Esophagus squamous epithelium (tissue), 5 donors: ENCODE measurements around the gene OR56A3. TPM values are rescaled to one million over a fixed set of nuclear protein-coding genes. Genes with fewer than 3 reads are reported as not detected.

Experiments
- DNase-seq: peaks from one replicate; lab custom pipeline; 2025; lab: John Stamatoyannopoulos, UW
- H3K27ac ChIP-seq, 4 donors: fragments of 200-600 bp; sonication (generic); one replicate each; pipeline ENCODE4 v1.5.1; 2016 to 2019; ENCODE audit warnings: mild to moderate bottlenecking in 1 of 4
- H3K27me3 ChIP-seq, 4 donors: fragments of 200-600 bp; sonication (generic); 1 replicate in 3 of 4; 2 replicates in 1 of 4; pipeline versions ENCODE4 v1.5.1 to v1.6.0; 2017 to 2021; ENCODE audit warnings: antibody characterized with exemption in 1 of 4
- H3K36me3 ChIP-seq, 3 donors: fragments of 200-600 bp; sonication (generic); one replicate each; pipeline ENCODE4 v1.5.1; 2016 to 2019
- H3K4me1 ChIP-seq, 3 donors: fragments of 200-600 bp; sonication (generic); one replicate each; pipeline ENCODE4 v1.5.1; 2017 to 2019
- H3K4me3 ChIP-seq, 4 donors: fragments of 200-600 bp; sonication (generic); 1 replicate in 3 of 4; 2 replicates in 1 of 4; pipeline ENCODE4 v1.5.1; 2016 to 2019; ENCODE audit warnings: mild to moderate bottlenecking in 2 of 4, moderate library complexity in 1 of 4
- H3K9me3 ChIP-seq, 3 donors: fragments of 200-600 bp; sonication (generic); one replicate each; pipeline ENCODE4 v1.5.1; 2016 to 2019
- POLR2A ChIP-seq, 4 donors: fragments of 450-650 bp; IDR thresholded peaks; one replicate each; pipeline ENCODE4 v1.6.1; 2017; ENCODE audit warnings: antibody characterized with exemption in 4 of 4, mild to moderate bottlenecking in 4 of 4, moderate library complexity in 3 of 4
- WGBS, 2 donors: methylation state at CpG; one replicate each; pipeline ENCODE4 v1.1.5; 2018; 5-methylcytosine and 5-hydroxymethylcytosine counted together
- intact Hi-C: fragments of 100-400 bp; cut with DNase I; formaldehyde crosslinking; loops from one replicate; pipeline ENCODE4 v1.15.0; 2022
- total RNA-seq, 4 donors: library from RNA; depleted of rRNA; stranded (reverse); fragments of >200 nt; gene quantifications; one replicate each; pipeline ENCODE4 v1.1.0, GENCODE V29; 2016
- TF ChIP-seq, protein P1 (sequence below), 6 experiments: fragments of 450-650 bp in 4 of 6; fragments of 200-600 bp in 2 of 6; sonication (generic) in 2 of 6; IDR thresholded peaks; one replicate each; pipeline ENCODE4 v1.5.1; 2016 to 2019; ENCODE audit warnings: antibody characterized with exemption in 6 of 6, mild to moderate bottlenecking in 4 of 6, moderate library complexity in 4 of 6
- donor health status: DM: yes; HTN: yes; CAD: no.

Gene OR56A3, protein sequence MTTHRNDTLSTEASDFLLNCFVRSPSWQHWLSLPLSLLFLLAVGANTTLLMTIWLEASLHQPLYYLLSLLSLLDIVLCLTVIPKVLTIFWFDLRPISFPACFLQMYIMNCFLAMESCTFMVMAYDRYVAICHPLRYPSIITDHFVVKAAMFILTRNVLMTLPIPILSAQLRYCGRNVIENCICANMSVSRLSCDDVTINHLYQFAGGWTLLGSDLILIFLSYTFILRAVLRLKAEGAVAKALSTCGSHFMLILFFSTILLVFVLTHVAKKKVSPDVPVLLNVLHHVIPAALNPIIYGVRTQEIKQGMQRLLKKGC
- not detected for total RNA-seq

- TF ChIP-seq, protein P1, sequence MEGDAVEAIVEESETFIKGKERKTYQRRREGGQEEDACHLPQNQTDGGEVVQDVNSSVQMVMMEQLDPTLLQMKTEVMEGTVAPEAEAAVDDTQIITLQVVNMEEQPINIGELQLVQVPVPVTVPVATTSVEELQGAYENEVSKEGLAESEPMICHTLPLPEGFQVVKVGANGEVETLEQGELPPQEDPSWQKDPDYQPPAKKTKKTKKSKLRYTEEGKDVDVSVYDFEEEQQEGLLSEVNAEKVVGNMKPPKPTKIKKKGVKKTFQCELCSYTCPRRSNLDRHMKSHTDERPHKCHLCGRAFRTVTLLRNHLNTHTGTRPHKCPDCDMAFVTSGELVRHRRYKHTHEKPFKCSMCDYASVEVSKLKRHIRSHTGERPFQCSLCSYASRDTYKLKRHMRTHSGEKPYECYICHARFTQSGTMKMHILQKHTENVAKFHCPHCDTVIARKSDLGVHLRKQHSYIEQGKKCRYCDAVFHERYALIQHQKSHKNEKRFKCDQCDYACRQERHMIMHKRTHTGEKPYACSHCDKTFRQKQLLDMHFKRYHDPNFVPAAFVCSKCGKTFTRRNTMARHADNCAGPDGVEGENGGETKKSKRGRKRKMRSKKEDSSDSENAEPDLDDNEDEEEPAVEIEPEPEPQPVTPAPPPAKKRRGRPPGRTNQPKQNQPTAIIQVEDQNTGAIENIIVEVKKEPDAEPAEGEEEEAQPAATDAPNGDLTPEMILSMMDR (IDR thresholded peaks at IDR 0.05), result no peak
- TF ChIP-seq POLR2A (IDR thresholded peaks at IDR 0.05), result no peak
- Histone ChIP-seq H3K4me3 (no peak within 1 kb of the TSS), H3K9me3 (no peaks in the 10 kb centered on the region), H3K4me1 (no peaks in the 10 kb centered on the region), H3K27me3 (no peaks in the 10 kb centered on the region), H3K36me3 (no peaks in the 10 kb centered on the region), H3K27ac (no peak within 1 kb of the TSS)
- no peak for DNase-seq
- 75 to 85% methylated on average over 3 of the region's 3 CpGs for WGBS, 2 donors
- intact Hi-C loops, result no loop called here
These were observed at the start of gene OR56A3 for GRCh38 chr11:5941951-5942350. Gene OR56A3 (plus strand): TSS chr11:5942251. CDS start chr11:5947347, 5,096 bp downstream.

- Histone ChIP-seq H3K27ac (no peak within 1 kb of the TSS), H3K27me3 (no peaks in the 10 kb centered on the region), H3K4me1 (no peaks in the 10 kb centered on the region), H3K9me3 (no peaks in the 10 kb centered on the region), H3K4me3 (no peak within 1 kb of the TSS), H3K36me3 (no peaks in the 10 kb centered on the region)
- no peak for TF ChIP-seq POLR2A (IDR thresholded peaks at IDR 0.05)
- TF ChIP-seq, protein P1 (IDR thresholded peaks at IDR 0.05), result no peak
- intact Hi-C loops, result no loop called here
- no peak for DNase-seq
- 69 to 93% methylated on average over 3 of the region's 3 CpGs for WGBS, 2 donors
These were observed 49.1 kb upstream of the OR56A3 start, which contains the start of gene OR52E5 for GRCh38 chr11:5892908-5893307. Gene OR52E5 (plus strand): TSS chr11:5893208. CDS start chr11:5900777, 7,569 bp downstream.

DNA sequence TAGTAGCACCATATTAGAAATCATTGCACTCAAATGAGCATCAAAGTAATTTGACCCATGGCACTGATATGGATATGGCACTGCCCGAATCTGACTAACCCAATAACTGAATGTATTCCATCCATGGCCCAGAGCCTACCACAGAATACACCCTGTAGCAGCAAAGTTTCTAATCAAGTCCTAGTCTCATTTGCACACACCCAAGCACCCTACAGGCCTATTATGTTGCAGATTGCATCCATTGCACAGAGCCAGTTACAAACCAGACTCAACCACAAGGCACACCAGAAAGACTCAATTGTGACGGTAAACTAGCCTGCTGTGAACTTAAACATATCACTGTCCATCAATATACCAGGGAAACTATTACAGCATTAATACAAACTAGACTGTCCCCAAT lies 42.5 kb upstream of the OR56A3 start:
- Histone ChIP-seq H3K4me3 (no peak overlapping the region), H3K4me1 (no peaks in the 10 kb centered on the region), H3K9me3 (no peaks in the 10 kb centered on the region), H3K27me3 (no peaks in the 10 kb centered on the region), H3K27ac (no peak overlapping the region), H3K36me3 (no peaks in the 10 kb centered on the region)
- WGBS, 2 donors, result 76 to 83% methylated on average over 2 of the region's 2 CpGs
- TF ChIP-seq, protein P1 (IDR thresholded peaks at IDR 0.05), result no peak
- TF ChIP-seq POLR2A (IDR thresholded peaks at IDR 0.05), result no peak
- no peak for DNase-seq
- intact Hi-C loops, result no loop called here

- Histone ChIP-seq H3K4me3 (no peak overlapping the region), H3K27me3 (no peaks in the 10 kb centered on the region), H3K9me3 (peaks cover 0 to 8% (median 3%) of the 10 kb centered on the region in 3 donors), H3K27ac (no peak overlapping the region), H3K36me3 (no peaks in the 10 kb centered on the region), H3K4me1 (no peaks in the 10 kb centered on the region)
- no peak for DNase-seq
- 38 to 60% methylated on average over 2 of the region's 2 CpGs for WGBS, 2 donors
- TF ChIP-seq POLR2A (IDR thresholded peaks at IDR 0.05), result no peak
- intact Hi-C loops, result no loop called here
These were observed 31.5 kb upstream of the OR56A3 start for GRCh38 chr11:5910540-5910939.

- WGBS, 2 donors, result 37 to 50% methylated on average over 2 of the region's 2 CpGs
- no peak for DNase-seq
These were observed 19.2 kb upstream of the OR56A3 start for GRCh38 chr11:5922749-5923426.

More at GRCh38 chr11:5922749-5923426, 19.2 kb upstream of the OR56A3 start:
- TF ChIP-seq POLR2A (IDR thresholded peaks at IDR 0.05), result no peak
- TF ChIP-seq, protein P1 (IDR thresholded peaks at IDR 0.05), result no peak
- Histone ChIP-seq H3K4me3 (no peak overlapping the region), H3K27ac (no peak overlapping the region), H3K9me3 (no peaks in the 10 kb centered on the region), H3K36me3 (no peaks in the 10 kb centered on the region), H3K4me1 (no peaks in the 10 kb centered on the region), H3K27me3 (no peaks in the 10 kb centered on the region)
- intact Hi-C loops, result no loop called here
